ENCODE results near the gene LRRC43. TPM values are rescaled to one million over a fixed set of nuclear protein-coding genes. Genes with fewer than 3 reads are reported as not detected.
A peak's percentile ranks its signal among the peaks of the same experiment; 100 is the strongest.

The LRRC43 gene
- total RNA-seq, 2 donors from 2014 or later = 2.3 TPM; not detected in 1

DNA sequence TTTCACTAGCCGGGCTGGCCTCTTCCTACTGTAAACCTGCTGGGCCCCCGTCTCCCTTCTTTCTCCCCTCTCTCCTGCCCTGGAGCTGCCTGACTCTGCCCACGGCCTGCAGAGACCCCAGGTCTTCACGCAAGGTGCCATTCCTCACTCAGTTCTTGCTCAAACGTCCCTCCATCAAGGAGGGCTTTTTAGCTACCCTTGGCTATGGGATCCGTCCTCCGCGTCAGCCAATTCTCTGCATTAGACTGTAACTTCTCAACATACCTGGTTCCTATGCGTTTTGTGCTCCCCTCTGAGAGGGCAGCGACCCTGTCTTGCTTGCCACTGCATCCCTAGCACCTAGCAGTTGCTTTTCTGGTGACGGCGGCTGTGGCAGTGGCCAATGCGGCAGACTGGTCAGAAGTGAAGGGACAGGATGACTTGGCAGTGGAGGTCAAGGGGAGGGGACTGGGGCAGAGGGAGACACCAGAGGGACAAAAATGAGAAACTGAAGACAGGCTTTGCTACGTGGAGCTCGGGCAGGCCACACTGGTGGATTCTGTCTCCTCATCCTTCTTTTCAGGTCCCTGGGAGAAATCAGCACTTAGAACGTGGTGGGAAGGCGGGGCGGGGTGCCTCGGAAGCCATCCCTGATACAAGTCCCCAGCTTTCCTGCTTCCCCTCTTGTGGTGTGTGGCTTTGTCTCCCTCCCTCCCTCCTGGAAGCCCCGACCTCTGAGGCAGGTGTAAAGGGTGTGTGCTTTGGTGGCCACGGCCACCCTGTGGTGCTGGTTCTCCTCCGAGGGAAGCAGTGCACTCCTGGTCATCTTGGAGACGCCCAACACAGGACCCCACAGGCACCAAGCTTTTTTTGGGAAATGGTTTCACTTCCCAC, 22.4 kb downstream of the LRRC43 start:
- Histone ChIP-seq H3K4me1 (peaks cover 21% of the 10 kb centered on the region), H3K4me3 (no peak overlapping the region), H3K27me3 (peaks cover 0 to 20% of the 10 kb centered on the region in 2 donors), H3K36me3 (replicated peaks in 1 of 2; ENCODE audit: insufficient read depth in 1 of 2, low read depth in 2 of 2) (peaks cover 3 to 4% of the 10 kb centered on the region in 2 donors), H3K9me3 (no peaks in the 10 kb centered on the region), H3K27ac (no peak overlapping the region)
- TF ChIP-seq, protein P1, sequence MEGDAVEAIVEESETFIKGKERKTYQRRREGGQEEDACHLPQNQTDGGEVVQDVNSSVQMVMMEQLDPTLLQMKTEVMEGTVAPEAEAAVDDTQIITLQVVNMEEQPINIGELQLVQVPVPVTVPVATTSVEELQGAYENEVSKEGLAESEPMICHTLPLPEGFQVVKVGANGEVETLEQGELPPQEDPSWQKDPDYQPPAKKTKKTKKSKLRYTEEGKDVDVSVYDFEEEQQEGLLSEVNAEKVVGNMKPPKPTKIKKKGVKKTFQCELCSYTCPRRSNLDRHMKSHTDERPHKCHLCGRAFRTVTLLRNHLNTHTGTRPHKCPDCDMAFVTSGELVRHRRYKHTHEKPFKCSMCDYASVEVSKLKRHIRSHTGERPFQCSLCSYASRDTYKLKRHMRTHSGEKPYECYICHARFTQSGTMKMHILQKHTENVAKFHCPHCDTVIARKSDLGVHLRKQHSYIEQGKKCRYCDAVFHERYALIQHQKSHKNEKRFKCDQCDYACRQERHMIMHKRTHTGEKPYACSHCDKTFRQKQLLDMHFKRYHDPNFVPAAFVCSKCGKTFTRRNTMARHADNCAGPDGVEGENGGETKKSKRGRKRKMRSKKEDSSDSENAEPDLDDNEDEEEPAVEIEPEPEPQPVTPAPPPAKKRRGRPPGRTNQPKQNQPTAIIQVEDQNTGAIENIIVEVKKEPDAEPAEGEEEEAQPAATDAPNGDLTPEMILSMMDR (IDR thresholded peaks at IDR 0.05) = no peak
- no peak for TF ChIP-seq POLR2A (IDR thresholded peaks at IDR 0.05)
- ATAC-seq (no peak), DNase-seq (no peak)
- intact Hi-C loops (cut with DNase I) = no loop called here
- WGBS, 2 donors = 46 to 54% methylated on average over 23 of the region's 23 CpGs

DNA sequence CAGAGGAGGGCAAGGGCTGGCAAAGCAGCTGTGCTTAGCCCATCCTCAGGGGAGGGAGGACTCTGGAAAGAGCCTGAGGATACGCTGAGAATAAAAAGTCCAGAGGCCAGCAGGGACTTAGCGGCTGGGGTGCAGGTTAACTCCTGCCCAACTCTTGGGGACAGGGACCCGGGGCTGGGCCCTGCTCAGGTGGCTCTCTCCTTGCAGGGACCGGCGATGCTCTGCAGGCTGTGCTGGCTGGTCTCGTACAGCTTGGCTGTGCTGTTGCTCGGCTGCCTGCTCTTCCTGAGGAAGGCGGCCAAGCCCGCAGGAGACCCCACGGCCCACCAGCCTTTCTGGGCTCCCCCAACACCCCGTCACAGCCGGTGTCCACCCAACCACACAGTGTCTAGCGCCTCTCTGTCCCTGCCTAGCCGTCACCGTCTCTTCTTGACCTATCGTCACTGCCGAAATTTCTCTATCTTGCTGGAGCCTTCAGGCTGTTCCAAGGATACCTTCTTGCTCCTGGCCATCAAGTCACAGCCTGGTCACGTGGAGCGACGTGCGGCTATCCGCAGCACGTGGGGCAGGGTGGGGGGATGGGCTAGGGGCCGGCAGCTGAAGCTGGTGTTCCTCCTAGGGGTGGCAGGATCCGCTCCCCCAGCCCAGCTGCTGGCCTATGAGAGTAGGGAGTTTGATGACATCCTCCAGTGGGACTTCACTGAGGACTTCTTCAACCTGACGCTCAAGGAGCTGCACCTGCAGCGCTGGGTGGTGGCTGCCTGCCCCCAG, 23.4 kb downstream of the LRRC43 start:
- Histone ChIP-seq H3K27ac (no peak overlapping the region), H3K27me3 (peaks cover 0 to 17% of the 10 kb centered on the region in 2 donors), H3K36me3 (replicated peaks in 1 of 2; ENCODE audit: insufficient read depth in 1 of 2, low read depth in 2 of 2) (peaks cover 3 to 4% of the 10 kb centered on the region in 2 donors), H3K4me1 (peaks cover 21% of the 10 kb centered on the region), H3K4me3 (no peak overlapping the region), H3K9me3 (no peaks in the 10 kb centered on the region)
- no peak for ATAC-seq
- TF ChIP-seq POLR2A (IDR thresholded peaks at IDR 0.05) = peak in 1 of 3 donors; percentile 4
- TF ChIP-seq, protein P1 (IDR thresholded peaks at IDR 0.05) = no peak
- WGBS, 2 donors = 57 to 58% methylated on average over 24 to 27 of the region's 27 CpGs
- no peak for DNase-seq
- intact Hi-C loops (cut with DNase I) = no loop called here

DNA sequence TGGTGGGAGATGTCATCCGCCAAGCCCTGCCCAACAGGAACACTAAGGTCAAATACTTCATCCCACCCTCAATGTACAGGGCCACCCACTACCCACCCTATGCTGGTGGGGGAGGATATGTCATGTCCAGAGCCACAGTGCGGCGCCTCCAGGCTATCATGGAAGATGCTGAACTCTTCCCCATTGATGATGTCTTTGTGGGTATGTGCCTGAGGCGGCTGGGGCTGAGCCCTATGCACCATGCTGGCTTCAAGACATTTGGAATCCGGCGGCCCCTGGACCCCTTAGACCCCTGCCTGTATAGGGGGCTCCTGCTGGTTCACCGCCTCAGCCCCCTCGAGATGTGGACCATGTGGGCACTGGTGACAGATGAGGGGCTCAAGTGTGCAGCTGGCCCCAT, 24.1 kb downstream of the LRRC43 start:
- DNase-seq (no peak), ATAC-seq (no peak)
- Histone ChIP-seq H3K27ac (no peak overlapping the region), H3K4me1 (peaks cover 21% of the 10 kb centered on the region), H3K27me3 (peaks cover 0 to 11% of the 10 kb centered on the region in 2 donors), H3K36me3 (replicated peaks in 1 of 2; ENCODE audit: insufficient read depth in 1 of 2, low read depth in 2 of 2) (peaks cover 4 to 5% of the 10 kb centered on the region in 2 donors), H3K4me3 (no peak overlapping the region), H3K9me3 (no peaks in the 10 kb centered on the region)
- WGBS, 2 donors = 95 to 100% methylated on average over 2 to 5 of the region's 8 CpGs
- no peak for TF ChIP-seq POLR2A (IDR thresholded peaks at IDR 0.05)
- TF ChIP-seq, protein P1 (IDR thresholded peaks at IDR 0.05) = no peak
- intact Hi-C loops (cut with DNase I) = no loop called here

DNA sequence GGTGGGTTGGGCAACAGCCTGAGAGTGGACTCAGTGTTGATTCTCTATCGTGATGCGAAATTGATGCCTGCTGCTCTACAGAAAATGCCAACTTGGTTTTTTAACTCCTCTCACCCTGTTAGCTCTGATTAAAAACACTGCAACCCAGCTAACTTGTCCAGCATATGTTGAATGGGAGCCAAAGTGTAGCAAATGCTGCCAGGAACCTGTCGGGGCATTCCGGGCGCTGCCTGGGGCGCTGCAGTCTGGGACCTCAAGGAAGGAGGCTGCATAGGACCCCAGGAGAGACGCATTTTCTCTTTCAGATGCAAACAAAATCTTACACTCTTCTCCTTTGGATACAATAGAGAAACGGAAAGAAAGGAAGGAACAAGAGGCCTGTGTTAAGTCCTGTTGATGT, 24.5 kb downstream of the LRRC43 start:
- Histone ChIP-seq H3K4me3 (no peak overlapping the region), H3K4me1 (peaks cover 21% of the 10 kb centered on the region), H3K27me3 (peaks cover 0 to 11% of the 10 kb centered on the region in 2 donors), H3K36me3 (replicated peaks in 1 of 2; ENCODE audit: insufficient read depth in 1 of 2, low read depth in 2 of 2) (peaks cover 4 to 5% of the 10 kb centered on the region in 2 donors), H3K27ac (no peak overlapping the region), H3K9me3 (no peaks in the 10 kb centered on the region)
- DNase-seq (no peak), ATAC-seq (no peak)
- WGBS, 2 donors = 73 to 76% methylated on average over 7 to 8 of the region's 8 CpGs
- TF ChIP-seq, protein P1 (IDR thresholded peaks at IDR 0.05) = no peak
- intact Hi-C loops (cut with DNase I) = no loop called here
